ENCODE measurements around the gene STK11.

Gene STK11

DNA sequence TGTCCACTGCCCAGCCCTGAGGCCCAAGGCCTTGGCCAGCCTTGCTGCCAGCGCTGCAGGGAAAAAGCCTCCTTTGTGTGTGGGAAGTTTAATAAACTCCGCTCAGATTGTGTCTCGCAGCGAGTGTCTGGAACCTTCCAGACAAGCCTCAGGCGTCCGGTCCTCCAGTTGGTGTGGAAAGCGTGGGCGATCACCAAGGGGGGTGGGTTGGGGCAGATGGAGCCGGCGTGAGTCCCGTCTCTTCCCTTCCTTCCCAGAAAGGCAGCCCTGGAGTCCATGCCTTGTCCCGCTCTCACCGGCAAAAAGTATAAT lies 4.6 kb downstream of the STK11 start:
- no peak for DNase-seq (ENCODE audit: extremely low spot score)
- POLR2A ChIA-PET = no interaction called here
- CTCF ChIA-PET = interaction anchor here (1.7 to 3.4 kb wide), 3 partner anchors 9 to 34 kb away, joined by 5 to 11 read pairs (median 11); no protein-coding TSS in a partner anchor
- no peak for TF ChIP-seq CTCF (IDR thresholded peaks at IDR 0.05; ENCODE audit: control extremely low read depth, extremely low read depth, low read depth, missing control alignments)

DNA sequence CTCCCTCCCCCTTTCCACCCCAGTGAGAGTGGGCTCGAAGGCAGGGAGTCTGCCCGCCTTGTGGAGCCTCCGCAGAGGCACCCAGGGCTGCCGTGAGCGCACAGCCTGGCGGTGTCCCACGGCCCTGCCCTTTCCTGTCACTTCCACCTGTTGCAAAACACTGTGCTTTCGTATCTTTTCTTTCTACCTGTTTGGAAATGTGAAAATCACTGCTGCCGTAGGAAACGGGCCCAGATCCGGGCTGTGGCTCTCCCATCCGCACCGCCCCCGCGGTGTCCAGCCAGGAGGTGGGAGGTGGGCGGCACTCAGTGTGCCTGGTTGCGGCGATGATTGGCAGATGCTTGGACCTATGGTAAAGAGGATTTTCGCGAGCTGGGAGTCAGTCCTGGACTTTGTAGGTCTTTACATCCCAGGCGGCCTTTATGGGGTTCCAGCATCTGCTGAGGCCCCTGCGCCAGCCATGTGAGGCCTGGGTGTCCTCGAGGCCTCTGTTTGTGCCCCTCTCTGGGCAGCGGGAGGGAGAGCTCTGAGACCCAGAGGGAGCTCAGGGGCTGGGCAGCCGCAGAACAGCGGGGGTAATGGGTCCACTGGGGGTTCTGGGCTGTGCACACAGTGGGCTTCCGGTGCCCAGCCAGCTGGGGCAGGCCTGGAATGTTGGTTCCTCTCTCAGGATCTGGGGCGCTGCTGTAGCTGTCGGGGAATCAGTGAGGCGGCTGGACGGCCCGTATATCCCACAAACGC lies 6.1 kb downstream of the STK11 start:
- TF ChIP-seq CTCF (IDR thresholded peaks at IDR 0.05; ENCODE audit: control extremely low read depth, extremely low read depth, low read depth, missing control alignments) = no peak
- POLR2A ChIA-PET = no interaction called here
- CTCF ChIA-PET = interaction anchor here (1.1 to 3.4 kb wide), 4 partner anchors 7 to 33 kb away, joined by 4 to 11 read pairs (median 8); no protein-coding TSS in a partner anchor
- no peak for DNase-seq (ENCODE audit: extremely low spot score)

DNA sequence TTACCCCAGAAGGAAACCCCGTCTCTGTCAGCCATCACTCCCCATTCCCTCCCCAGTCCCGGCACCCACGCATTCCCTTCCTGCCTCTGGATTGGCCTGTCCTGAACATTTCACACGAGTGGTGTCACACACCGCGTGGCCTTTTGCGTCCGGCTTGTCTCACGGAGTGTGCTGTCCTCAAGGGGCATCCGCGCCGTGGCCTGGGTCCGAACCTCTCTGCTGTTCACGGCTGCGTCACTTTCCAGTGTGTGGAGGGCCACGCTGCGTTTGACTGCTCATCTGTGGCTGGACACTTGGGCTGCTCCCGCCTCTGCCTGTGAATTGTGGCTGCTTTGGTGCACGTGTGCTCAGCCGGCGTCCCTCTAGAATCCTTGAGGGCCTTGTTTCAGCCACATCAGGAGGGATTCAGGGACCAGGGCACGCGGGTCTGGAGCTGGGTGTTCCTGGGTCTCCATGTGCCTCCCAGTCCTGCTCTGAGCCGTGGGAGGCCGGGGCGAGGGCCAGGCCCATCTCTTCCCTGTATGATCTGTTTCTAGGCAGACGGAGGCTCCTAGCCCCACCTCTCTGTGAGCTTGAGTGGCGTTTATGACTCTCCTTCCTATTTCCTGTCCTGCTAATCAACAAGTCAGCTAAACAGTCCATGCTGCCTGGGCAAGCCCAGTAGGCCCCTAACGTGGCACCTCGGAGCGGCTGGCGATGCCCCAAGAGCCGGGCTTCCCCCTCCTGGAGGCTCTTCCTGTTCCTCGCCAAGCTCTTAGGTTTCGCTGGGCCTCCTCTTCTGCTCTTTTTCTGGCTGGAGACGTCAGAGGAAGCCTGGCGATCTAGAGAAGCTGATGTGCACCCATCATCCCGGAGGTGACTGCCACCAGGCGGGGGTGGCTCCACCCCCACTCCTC lies 8.1 kb downstream of the STK11 start:
- TF ChIP-seq CTCF (IDR thresholded peaks at IDR 0.05; ENCODE audit: control extremely low read depth, extremely low read depth, low read depth, missing control alignments) = no peak
- peak; percentile 55 for DNase-seq (ENCODE audit: extremely low spot score)
- CTCF ChIA-PET = interaction anchor here (0.7 to 2.1 kb wide), 7 partner anchors 9 to 291 kb away, joined by 3 to 9 read pairs (median 3); partner anchors contain the start of gene ATP5F1D

GRCh38 chr19:1214299-1214861 lies 8.8 kb downstream of the STK11 start:
- DNase-seq (ENCODE audit: extremely low spot score) = no peak
- TF ChIP-seq CTCF (IDR thresholded peaks at IDR 0.05; ENCODE audit: control extremely low read depth, extremely low read depth, low read depth, missing control alignments) = no peak
- ChIA-PET POLR2A (interaction anchor here (0.5 to 1.0 kb wide), 2 partner anchors 55 to 268 kb away, joined by 4 read pairs; partner anchors contain the start of gene CIRBP), CTCF (interaction anchor here (0.7 to 2.1 kb wide), 8 partner anchors 8 to 292 kb away, joined by 3 to 9 read pairs (median 3); partner anchors contain the start of gene ATP5F1D)

More for the DNA sequence above, 8.1 kb downstream of the STK11 start:
- POLR2A ChIA-PET = interaction anchor here (0.5 to 1.0 kb wide), 3 partner anchors 55 to 267 kb away, joined by 4 to 5 read pairs (median 4); partner anchors contain the start of gene CIRBP

GRCh38 chr19:1214862-1215731 lies 9.5 kb downstream of the STK11 start:
- POLR2A ChIA-PET = interaction anchor here (0.6 kb wide), 1 partner anchor 21 kb away, joined by 3 read pairs; no protein-coding TSS in a partner anchor

More at GRCh38 chr19:1214862-1215731, 9.5 kb downstream of the STK11 start:
- no peak for DNase-seq (ENCODE audit: extremely low spot score)
- CTCF ChIA-PET = interaction anchor here (0.8 to 2.1 kb wide), 5 partner anchors 25 to 102 kb away, joined by 3 to 9 read pairs (median 3); partner anchors contain the start of gene ATP5F1D
- TF ChIP-seq CTCF (IDR thresholded peaks at IDR 0.05; ENCODE audit: control extremely low read depth, extremely low read depth, low read depth, missing control alignments) = no peak
